HG02870 (cell line): ENCODE data around the gene PKDREJ.
"Not testable (repeated sequence)": the region's sequence is repeated elsewhere in the genome, so short reads cannot be mapped to it uniquely, and the experiment has no call there.

Experiments used
- ATAC-seq: cut with Tn5 transposase; IDR thresholded peaks from one replicate; pipeline ENCODE4 v1.9.1; 2021; ENCODE audit warnings: mild to moderate bottlenecking, moderate library complexity; ENCODE audit not compliant: unreplicated experiment

Gene PKDREJ

GRCh38 chr22:46263216-46263590 is at the start of gene PKDREJ:
PKDREJ (minus strand) TSS chr22:46263343; CDS start chr22:46263322, 21 bp downstream.
- ATAC-seq: no peak

- ATAC-seq: not testable (repeated sequence)
Measured at GRCh38 chr22:46312848-46313247, 49.7 kb upstream of the PKDREJ start.

GRCh38 chr22:46312056-46312455 is 48.9 kb upstream of the PKDREJ start:
- no peak for ATAC-seq

- ATAC-seq: no peak
Measured at GRCh38 chr22:46309526-46310085, 46.5 kb upstream of the PKDREJ start.

GRCh38 chr22:46308283-46308988 is 45.3 kb upstream of the PKDREJ start:
- ATAC-seq: no peak

GRCh38 chr22:46303347-46303965 is 40.3 kb upstream of the PKDREJ start:
- ATAC-seq: no peak

GRCh38 chr22:46300491-46300890 is 37.3 kb upstream of the PKDREJ start:
- ATAC-seq: no peak

- ATAC-seq: no peak
Measured at GRCh38 chr22:46299101-46299500, 36.0 kb upstream of the PKDREJ start.

- no peak for ATAC-seq
Measured at GRCh38 chr22:46297151-46297812, 34.1 kb upstream of the PKDREJ start.

- ATAC-seq: peak; percentile 93
Measured at GRCh38 chr22:46296257-46297150, 33.4 kb upstream of the PKDREJ start, which contains the start of gene GTSE1. GTSE1 (plus strand) TSS chr22:46296870; CDS start chr22:46297401, 531 bp downstream.

GRCh38 chr22:46295277-46295971 is 32.3 kb upstream of the PKDREJ start:
- ATAC-seq: no peak

GRCh38 chr22:46294784-46295183 is 31.6 kb upstream of the PKDREJ start:
- ATAC-seq: no peak

- no peak for ATAC-seq
Measured at GRCh38 chr22:46293577-46294260, 30.6 kb upstream of the PKDREJ start.

- no peak for ATAC-seq
Measured at GRCh38 chr22:46292732-46293131, 29.6 kb upstream of the PKDREJ start.

GRCh38 chr22:46292173-46292572 is 29.0 kb upstream of the PKDREJ start:
- ATAC-seq: no peak

- no peak for ATAC-seq
Measured at GRCh38 chr22:46290843-46291785, 28.0 kb upstream of the PKDREJ start.

- no peak for ATAC-seq
Measured at GRCh38 chr22:46290121-46290842, 27.1 kb upstream of the PKDREJ start.
